Measurements from ENCODE around the gene IDUA.

IDUA gene

DNA sequence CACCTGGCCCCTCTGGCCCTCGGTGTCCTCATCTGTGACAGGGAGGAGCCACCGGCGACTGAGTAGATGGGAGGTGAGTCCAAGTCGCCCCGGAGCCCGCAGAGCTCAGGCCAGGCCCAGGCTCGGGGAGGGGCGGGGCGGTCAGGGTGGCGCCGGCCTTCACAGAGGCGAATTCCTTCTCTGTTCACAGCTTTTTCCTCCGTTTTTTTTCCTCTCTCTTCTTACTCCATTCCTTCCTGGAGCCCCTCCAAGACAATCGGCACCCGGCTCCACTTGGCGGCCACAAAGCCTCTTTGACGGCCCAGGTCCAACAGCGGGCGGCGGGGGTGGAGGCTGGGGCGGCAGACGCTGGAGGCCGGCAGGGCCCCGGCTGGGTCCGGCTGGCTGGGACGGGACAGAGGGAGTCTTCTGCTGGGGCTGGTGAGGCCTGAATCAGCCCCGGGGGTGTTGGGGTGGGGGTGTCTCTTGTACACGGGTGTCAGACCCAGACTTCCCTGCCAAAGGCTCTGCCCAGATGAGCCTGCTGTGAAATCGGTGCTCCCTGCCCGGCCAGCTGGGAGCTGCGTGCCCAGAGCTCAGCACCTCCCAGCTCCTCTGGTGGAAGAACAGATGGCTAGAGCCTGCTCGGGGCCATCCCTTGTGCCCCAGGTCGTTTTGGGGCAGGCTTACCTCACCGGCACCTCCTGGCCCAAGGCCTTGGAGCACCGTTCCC is 47.2 kb downstream of the IDUA start:
- no peak for TF ChIP-seq CTCF (IDR thresholded peaks at IDR 0.05; ENCODE audit: extremely low read depth, missing control alignments)
- DNase-seq (ENCODE audit: low spot score) = no peak

DNA sequence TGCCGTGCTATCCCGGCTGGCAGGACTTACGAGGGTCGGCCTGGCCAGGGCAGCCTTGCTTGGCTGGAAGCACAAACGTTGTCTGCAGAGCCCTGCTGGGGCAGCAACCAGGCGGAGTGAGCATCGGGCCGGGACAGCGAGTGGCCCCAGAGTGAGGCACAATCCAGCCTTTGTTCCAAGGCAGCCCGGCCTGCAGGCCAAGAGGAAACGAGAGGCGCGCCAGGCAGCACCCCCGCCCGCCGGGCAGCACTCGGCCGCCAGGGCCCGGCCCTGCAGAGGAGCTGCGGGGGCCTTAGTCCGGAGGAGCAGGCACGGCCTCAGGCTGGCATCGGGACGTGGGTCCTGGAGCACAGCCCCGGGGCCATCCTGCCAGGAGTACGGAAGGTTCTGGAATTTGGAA is 48.7 kb downstream of the IDUA start:
- DNase-seq (ENCODE audit: low spot score) = no peak
- no peak for TF ChIP-seq CTCF (IDR thresholded peaks at IDR 0.05; ENCODE audit: extremely low read depth, missing control alignments)

- no peak for DNase-seq (ENCODE audit: low spot score)
- no peak for TF ChIP-seq CTCF (IDR thresholded peaks at IDR 0.05; ENCODE audit: extremely low read depth, missing control alignments)
Measured at GRCh38 chr4:1036095-1036494, 49.3 kb downstream of the IDUA start.

- TF ChIP-seq CTCF (IDR thresholded peaks at IDR 0.05; ENCODE audit: extremely low read depth, missing control alignments) = no peak
- DNase-seq (ENCODE audit: low spot score) = no peak
Measured at GRCh38 chr4:1036976-1037810, 50.3 kb downstream of the IDUA start.

DNA sequence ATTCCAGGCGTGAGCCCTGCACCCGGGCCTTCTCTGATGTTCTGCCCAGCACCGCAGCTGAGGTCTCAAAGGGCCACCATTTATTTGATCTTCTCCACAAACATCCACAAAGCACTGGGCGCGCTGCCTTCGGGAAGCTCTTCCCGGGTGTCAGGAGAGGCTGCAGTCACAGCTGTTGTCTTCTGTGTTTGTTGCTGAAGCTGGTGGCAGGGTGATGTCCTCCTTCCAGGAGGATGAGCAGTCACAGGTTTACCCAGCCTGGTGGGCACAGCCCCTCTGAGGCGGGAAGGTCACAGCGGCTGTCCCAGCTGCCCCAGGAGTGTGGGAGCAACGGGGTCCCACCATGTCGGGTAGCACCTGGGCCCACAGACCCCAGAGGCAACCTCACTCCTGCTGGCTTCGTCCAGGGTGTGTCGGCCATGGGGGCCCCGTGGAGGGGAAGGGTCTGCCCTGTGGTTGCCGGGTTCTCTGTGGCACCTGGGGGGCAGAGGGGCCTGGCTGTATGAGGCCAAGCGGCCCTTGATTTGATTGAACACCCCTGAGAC is 52.2 kb downstream of the IDUA start:
- no peak for TF ChIP-seq CTCF (IDR thresholded peaks at IDR 0.05; ENCODE audit: extremely low read depth, missing control alignments)
- no peak for DNase-seq (ENCODE audit: low spot score)

GRCh38 chr4:1039493-1040343 is 52.9 kb downstream of the IDUA start:
- TF ChIP-seq CTCF (IDR thresholded peaks at IDR 0.05; ENCODE audit: extremely low read depth, missing control alignments) = no peak
- no peak for DNase-seq (ENCODE audit: low spot score)
